Progenitor cell of endocrine pancreas (in vitro differentiated cells): ENCODE measurements around the gene SKIDA1. TPM values are rescaled to one million over a fixed set of nuclear protein-coding genes. Genes with fewer than 3 reads are reported as not detected.

Source experiments
- DNase-seq: peaks from one replicate; pipeline ENCODE4 v3.0.0; 2021; ENCODE audit warnings: low spot score; ENCODE audit not compliant: unreplicated experiment
- H3K27ac Mint-ChIP-seq: 2 replicates; pipeline ENCODE4 v1.8.0; 2021; ENCODE audit warnings: mild to moderate bottlenecking, moderate library complexity, mixed read lengths
- H3K27me3 Mint-ChIP-seq: 2 replicates; pipeline ENCODE4 v1.8.0; 2021; ENCODE audit warnings: mixed read lengths
- H3K36me3 Mint-ChIP-seq: 2 replicates; pipeline ENCODE4 v1.8.0; 2022; ENCODE audit warnings: mixed read lengths; ENCODE audit not compliant: insufficient read depth
- H3K4me1 Mint-ChIP-seq: 2 replicates; pipeline ENCODE4 v1.8.0; 2021; ENCODE audit warnings: low read depth, mixed read lengths
- H3K4me3 Mint-ChIP-seq: 2 replicates; pipeline ENCODE4 v1.8.0; 2021; ENCODE audit warnings: low read depth, mild to moderate bottlenecking, moderate library complexity, mixed read lengths
- H3K9me3 Mint-ChIP-seq: 2 replicates; pipeline ENCODE4 v1.8.0; 2021; ENCODE audit warnings: low read depth, mixed read lengths
- total RNA-seq: library from RNA; stranded (reverse); gene quantifications from 2 replicates; pipeline ENCODE4 v1.2.1, GENCODE V29; 2021
- TF ChIP-seq, protein P1 (sequence below): fragments of 200-600 bp; sonication (generic); IDR thresholded peaks from one replicate; pipeline ENCODE4 v1.5.0; 2021; ENCODE audit warnings: antibody characterized with exemption, mild to moderate bottlenecking; ENCODE audit not compliant: unreplicated experiment

The SKIDA1 gene
- total RNA-seq, 1 donor from 2014 or later, result 15.3 TPM

DNA sequence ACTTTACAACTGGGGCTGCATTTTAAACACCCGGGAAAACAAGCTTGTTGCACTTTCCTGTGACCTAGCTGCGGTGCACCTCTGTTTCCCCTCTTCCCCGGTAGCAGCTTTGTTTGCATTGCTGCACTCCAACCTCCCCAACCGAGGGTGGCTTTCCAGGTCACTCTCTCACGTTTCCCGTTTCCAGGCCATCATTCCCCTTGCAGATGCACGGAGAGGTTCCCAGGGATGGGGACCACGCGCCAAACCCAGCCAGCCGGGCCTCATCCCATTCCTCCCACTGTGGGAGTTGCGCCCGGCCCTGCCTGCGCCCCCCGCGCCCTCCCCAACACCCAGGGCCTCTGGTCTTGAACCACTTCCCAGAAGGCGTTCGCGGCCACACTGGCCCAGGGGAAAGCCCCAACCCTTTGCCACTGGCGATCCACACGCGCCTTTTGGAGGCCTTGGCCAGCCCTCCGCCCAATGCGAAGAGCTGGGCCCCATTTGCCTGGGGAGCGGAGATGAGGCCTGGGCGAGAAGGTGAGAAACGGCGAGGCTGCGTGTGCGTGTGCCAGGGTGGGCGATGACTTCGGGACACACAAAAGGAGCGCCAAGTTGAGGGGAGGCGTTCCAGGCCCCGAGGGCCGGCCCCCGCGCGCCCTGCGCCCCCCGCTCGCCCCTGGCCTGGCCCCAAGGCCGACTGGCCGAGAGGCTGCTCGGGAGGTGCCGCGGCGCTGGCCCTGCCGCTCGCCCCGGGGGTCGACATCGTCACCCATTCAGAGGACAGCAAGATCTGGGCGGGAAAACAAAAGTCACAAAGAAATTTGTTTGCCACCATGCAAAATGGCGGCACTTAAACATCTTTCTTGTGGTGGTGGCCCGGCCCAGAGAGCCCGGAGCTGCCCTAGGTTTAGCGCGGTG, 15.9 kb downstream of the SKIDA1 start:
- no peaks in the 10 kb centered on the region for H3K9me3 Mint-ChIP-seq
- H3K36me3 Mint-ChIP-seq, result no peaks in the 10 kb centered on the region
- TF ChIP-seq, protein P1, sequence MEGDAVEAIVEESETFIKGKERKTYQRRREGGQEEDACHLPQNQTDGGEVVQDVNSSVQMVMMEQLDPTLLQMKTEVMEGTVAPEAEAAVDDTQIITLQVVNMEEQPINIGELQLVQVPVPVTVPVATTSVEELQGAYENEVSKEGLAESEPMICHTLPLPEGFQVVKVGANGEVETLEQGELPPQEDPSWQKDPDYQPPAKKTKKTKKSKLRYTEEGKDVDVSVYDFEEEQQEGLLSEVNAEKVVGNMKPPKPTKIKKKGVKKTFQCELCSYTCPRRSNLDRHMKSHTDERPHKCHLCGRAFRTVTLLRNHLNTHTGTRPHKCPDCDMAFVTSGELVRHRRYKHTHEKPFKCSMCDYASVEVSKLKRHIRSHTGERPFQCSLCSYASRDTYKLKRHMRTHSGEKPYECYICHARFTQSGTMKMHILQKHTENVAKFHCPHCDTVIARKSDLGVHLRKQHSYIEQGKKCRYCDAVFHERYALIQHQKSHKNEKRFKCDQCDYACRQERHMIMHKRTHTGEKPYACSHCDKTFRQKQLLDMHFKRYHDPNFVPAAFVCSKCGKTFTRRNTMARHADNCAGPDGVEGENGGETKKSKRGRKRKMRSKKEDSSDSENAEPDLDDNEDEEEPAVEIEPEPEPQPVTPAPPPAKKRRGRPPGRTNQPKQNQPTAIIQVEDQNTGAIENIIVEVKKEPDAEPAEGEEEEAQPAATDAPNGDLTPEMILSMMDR, result no peak
- H3K4me1 Mint-ChIP-seq, result peaks cover 61% of the 10 kb centered on the region
- H3K27me3 Mint-ChIP-seq, result peaks cover 8% of the 10 kb centered on the region
- DNase-seq, result no peak
- H3K27ac Mint-ChIP-seq, result peak overlapping the region; percentile 88
- peak overlapping the region; percentile 14 for H3K4me3 Mint-ChIP-seq

DNA sequence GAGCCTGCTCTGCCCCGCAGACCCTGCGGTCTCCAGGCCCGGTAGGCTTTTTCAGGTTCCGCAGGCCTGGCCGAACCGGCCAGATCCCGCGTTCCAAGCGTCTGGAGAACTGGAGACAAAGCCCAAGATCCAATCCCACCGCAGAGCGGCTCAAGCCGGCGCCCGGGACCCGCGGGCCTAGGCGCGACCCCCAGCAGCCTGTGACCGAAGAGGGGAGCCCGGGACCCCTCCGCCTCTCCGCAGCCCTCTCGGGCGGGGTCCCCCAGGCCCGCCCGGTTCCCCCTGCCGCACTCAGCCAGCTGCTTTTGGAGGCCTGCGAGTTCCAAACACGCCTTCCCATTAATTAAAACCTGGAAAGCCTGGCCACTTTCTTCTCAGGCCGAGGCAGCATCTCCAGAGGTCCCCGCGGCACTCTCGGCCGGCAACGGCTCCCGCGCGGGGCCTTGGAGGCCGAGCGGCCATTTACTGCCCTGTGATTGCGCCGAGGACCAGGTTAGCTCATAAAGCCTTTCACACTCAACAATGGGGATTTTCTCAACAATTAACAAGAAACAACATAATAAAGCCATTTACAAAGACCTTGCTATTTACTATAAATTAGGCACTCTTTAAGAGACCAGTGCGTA, 16.7 kb downstream of the SKIDA1 start:
- no peak for DNase-seq
- TF ChIP-seq, protein P1, result no peak
- Mint-ChIP-seq H3K9me3 (no peaks in the 10 kb centered on the region), H3K27me3 (peaks cover 8% of the 10 kb centered on the region), H3K4me3 (peak overlapping the region; percentile 48), H3K36me3 (no peaks in the 10 kb centered on the region), H3K4me1 (peaks cover 56% of the 10 kb centered on the region), H3K27ac (peak overlapping the region; percentile 88)

DNA sequence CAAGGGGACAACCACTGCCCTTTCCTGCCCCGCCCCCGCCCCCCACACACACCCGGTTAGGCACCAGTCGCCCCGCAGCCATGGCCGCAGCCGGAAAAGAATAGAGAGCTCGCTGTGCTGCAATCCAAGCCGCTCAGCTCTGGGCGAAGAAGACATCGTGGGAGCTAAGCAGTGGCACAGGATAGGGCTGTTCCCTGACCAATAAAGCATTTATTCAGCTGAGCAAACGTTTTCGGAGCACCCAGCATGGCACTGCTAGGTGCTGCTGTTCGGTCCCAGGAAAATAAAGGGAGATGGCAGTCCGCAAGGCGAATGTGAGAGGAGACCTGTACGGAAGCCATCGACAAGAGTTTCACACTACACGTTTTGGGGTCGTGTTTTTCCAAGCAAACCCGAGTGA, 18.3 kb downstream of the SKIDA1 start:
- H3K27ac Mint-ChIP-seq, result no peak overlapping the region
- TF ChIP-seq, protein P1, result no peak
- H3K36me3 Mint-ChIP-seq, result no peaks in the 10 kb centered on the region
- H3K4me3 Mint-ChIP-seq, result no peak overlapping the region
- H3K4me1 Mint-ChIP-seq, result peaks cover 44% of the 10 kb centered on the region
- H3K27me3 Mint-ChIP-seq, result peaks cover 11% of the 10 kb centered on the region
- H3K9me3 Mint-ChIP-seq, result no peaks in the 10 kb centered on the region
- no peak for DNase-seq

DNA sequence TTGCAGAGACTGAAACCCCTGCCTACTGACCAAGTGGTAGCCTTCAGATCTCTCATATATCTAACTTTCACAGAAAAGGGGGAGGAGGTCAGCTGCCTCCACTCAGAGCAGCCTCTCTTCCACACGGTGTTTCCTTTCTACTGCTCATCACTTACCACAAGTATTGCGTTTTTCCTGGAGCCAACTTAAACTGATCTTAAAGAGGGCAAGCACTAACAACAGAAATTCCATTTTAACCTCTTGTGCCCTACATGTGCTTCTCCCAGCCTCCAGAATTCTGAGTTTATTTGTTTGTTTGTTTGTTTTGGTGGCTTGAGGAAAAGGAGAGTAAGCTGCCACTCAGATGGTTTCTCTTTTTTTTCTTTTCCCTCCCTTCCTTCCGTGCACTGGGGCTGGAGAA, 19.1 kb downstream of the SKIDA1 start:
- no peak overlapping the region for H3K4me3 Mint-ChIP-seq
- peaks cover 11% of the 10 kb centered on the region for H3K27me3 Mint-ChIP-seq
- DNase-seq, result no peak
- peak overlapping the region; percentile 10 for H3K27ac Mint-ChIP-seq
- peaks cover 42% of the 10 kb centered on the region for H3K4me1 Mint-ChIP-seq
- H3K9me3 Mint-ChIP-seq, result no peaks in the 10 kb centered on the region
- TF ChIP-seq, protein P1, result no peak
- no peaks in the 10 kb centered on the region for H3K36me3 Mint-ChIP-seq

DNA sequence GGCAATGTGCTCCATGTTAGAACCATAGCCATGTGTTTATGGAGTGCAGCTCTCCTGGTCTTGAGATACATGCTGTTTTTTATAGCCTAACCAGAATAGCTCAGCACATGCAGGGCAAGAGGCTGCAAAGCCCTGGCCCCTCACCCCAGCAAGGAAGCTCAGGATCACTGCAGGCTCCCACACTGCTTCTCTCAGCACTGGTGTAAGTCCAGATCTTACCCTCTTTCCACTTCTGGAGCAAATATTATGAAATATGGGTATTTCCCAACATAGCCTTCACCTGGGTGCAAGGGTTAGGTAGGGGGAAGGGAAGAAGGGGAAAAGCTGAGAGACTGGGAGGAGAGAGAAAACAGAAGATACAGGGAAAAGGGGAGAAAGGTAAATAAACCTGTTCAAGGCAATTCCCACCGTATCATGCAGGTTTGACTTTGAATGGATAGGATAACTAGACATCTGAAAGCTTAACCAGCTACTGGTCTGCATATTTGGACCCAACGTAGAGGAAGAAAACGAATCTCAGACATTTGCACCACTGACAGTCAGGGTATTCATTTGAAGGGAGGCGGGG, 19.7 kb downstream of the SKIDA1 start:
- H3K4me3 Mint-ChIP-seq, result no peak overlapping the region
- DNase-seq, result no peak

More for the DNA sequence above, 19.7 kb downstream of the SKIDA1 start:
- Mint-ChIP-seq H3K9me3 (no peaks in the 10 kb centered on the region), H3K27me3 (peaks cover 11% of the 10 kb centered on the region), H3K4me1 (peaks cover 41% of the 10 kb centered on the region), H3K27ac (no peak overlapping the region), H3K36me3 (no peaks in the 10 kb centered on the region)
- TF ChIP-seq, protein P1, result no peak
